DOHH2 (cell line): ENCODE data around the gene NAE1.

Experiments
- EZH2phosphoT487 ChIP-seq: fragments of 200-600 bp; sonication (generic); IDR thresholded peaks from 2 replicates; pipeline ENCODE4 v1.6.1; 2017; ENCODE audit warnings: borderline replicate concordance, mild to moderate bottlenecking, antibody characterized with exemption, low read length, moderate library complexity, mixed read lengths
- TF ChIP-seq, protein P1 (sequence below): fragments of 200-600 bp; sonication (generic); IDR thresholded peaks from one replicate; pipeline ENCODE4 v1.5.1; 2014; ENCODE audit warnings: antibody characterized with exemption, mild to moderate bottlenecking, low read depth, low read length; ENCODE audit not compliant: poor library complexity, severe bottlenecking

- TF ChIP-seq, protein P1, sequence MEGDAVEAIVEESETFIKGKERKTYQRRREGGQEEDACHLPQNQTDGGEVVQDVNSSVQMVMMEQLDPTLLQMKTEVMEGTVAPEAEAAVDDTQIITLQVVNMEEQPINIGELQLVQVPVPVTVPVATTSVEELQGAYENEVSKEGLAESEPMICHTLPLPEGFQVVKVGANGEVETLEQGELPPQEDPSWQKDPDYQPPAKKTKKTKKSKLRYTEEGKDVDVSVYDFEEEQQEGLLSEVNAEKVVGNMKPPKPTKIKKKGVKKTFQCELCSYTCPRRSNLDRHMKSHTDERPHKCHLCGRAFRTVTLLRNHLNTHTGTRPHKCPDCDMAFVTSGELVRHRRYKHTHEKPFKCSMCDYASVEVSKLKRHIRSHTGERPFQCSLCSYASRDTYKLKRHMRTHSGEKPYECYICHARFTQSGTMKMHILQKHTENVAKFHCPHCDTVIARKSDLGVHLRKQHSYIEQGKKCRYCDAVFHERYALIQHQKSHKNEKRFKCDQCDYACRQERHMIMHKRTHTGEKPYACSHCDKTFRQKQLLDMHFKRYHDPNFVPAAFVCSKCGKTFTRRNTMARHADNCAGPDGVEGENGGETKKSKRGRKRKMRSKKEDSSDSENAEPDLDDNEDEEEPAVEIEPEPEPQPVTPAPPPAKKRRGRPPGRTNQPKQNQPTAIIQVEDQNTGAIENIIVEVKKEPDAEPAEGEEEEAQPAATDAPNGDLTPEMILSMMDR = no peak
- TF ChIP-seq EZH2phosphoT487 = no peak
Measured at GRCh38 chr16:66878067-66878466, 47.3 kb upstream of the NAE1 start.
